ENCODE measurements around the gene KIAA0232. TPM values are rescaled to one million over a fixed set of nuclear protein-coding genes. Genes with fewer than 3 reads are reported as not detected.

The KIAA0232 gene
- polyA plus RNA-seq, 1 donor (not counting 4 experiments of a cell fraction or from before 2014, with no cell fraction given) = 10.0 TPM

- Histone ChIP-seq H3K9me1 (ENCODE audit: control insufficient read depth, extremely low read depth, insufficient read depth, low read length) (peaks cover 3% of the 10 kb centered on the region), H3K4me2 (ENCODE audit: control insufficient read depth, extremely low read depth, insufficient read depth, low read depth, low read length) (no peak overlapping the region), H3K27ac (ENCODE audit: control insufficient read depth, insufficient read depth, low read length) (no peak overlapping the region)
These were observed 16.6 kb downstream of the KIAA0232 start for GRCh38 chr4:6799091-6799490.

GRCh38 chr4:6802025-6802424 is 19.5 kb downstream of the KIAA0232 start:
- TF ChIP-seq CTCF (optimal IDR thresholded peaks at IDR 0.05 in 1 of 3, IDR thresholded peaks at IDR 0.05 in 1 of 3, conservative IDR thresholded peaks at IDR 0.05 in 1 of 3; ENCODE audit: extremely low read depth in 1 of 3, insufficient read depth in 2 of 3, low read length in 3 of 3) = no peak
- TF ChIP-seq EZH2 (IDR thresholded peaks at IDR 0.05; ENCODE audit: low read length) = no peak
- FAIRE-seq = no peak

More at GRCh38 chr4:6799091-6799490, 16.6 kb downstream of the KIAA0232 start:
- H3K9ac ChIP-seq (ENCODE audit: control insufficient read depth, extremely low read depth, insufficient read depth, low read length) = no peak overlapping the region
- H3K27me3 ChIP-seq (ENCODE audit: control insufficient read depth, extremely low read depth, insufficient read depth, low read length) = no peaks in the 10 kb centered on the region
- no peaks in the 10 kb centered on the region for H3K9me3 ChIP-seq (ENCODE audit: control insufficient read depth, low read depth, low read length)
- H2AFZ ChIP-seq (ENCODE audit: control insufficient read depth, low read length) = no peak overlapping the region
- H3K4me1 ChIP-seq (ENCODE audit: control insufficient read depth, extremely low read depth, insufficient read depth, low read length) = peaks cover 4% of the 10 kb centered on the region
- H3K36me3 ChIP-seq (ENCODE audit: control insufficient read depth in 2 of 2, extremely low read depth in 1 of 2, insufficient read depth in 2 of 2, low read length in 2 of 2) = peaks cover 0 to 5% of the 10 kb centered on the region in 2 experiments
- FAIRE-seq (no peak), DNase-seq (ENCODE audit: low read depth, low spot score) (no peak)
- TF ChIP-seq CTCF (optimal IDR thresholded peaks at IDR 0.05 in 1 of 3, IDR thresholded peaks at IDR 0.05 in 1 of 3, conservative IDR thresholded peaks at IDR 0.05 in 1 of 3; ENCODE audit: extremely low read depth in 1 of 3, insufficient read depth in 2 of 3, low read length in 3 of 3) = no peak
- no peak for TF ChIP-seq EZH2 (IDR thresholded peaks at IDR 0.05; ENCODE audit: low read length)
- H3K79me2 ChIP-seq (ENCODE audit: control insufficient read depth, insufficient read depth, low read length) = peaks cover 85% of the 10 kb centered on the region
- H3K4me3 ChIP-seq (ENCODE audit: control insufficient read depth in 2 of 3, extremely low read depth in 1 of 3, insufficient read depth in 2 of 3, low read depth in 1 of 3, low read length in 3 of 3) = no peak overlapping the region
- H4K20me1 ChIP-seq (ENCODE audit: control insufficient read depth, extremely low read depth, insufficient read depth, low read length) = peaks cover 13% of the 10 kb centered on the region
- dilution Hi-C loops (cut with MboI; ENCODE audit: extremely low pct_ligation_motif_present, low sequenced_read_pairs) = no loop called here

More at GRCh38 chr4:6802025-6802424, 19.5 kb downstream of the KIAA0232 start:
- peaks cover 4% of the 10 kb centered on the region for H4K20me1 ChIP-seq (ENCODE audit: control insufficient read depth, extremely low read depth, insufficient read depth, low read length)
- peaks cover 3% of the 10 kb centered on the region for H3K9me1 ChIP-seq (ENCODE audit: control insufficient read depth, extremely low read depth, insufficient read depth, low read length)
- H3K27ac ChIP-seq (ENCODE audit: control insufficient read depth, insufficient read depth, low read length) = no peak overlapping the region
- H3K4me2 ChIP-seq (ENCODE audit: control insufficient read depth, extremely low read depth, insufficient read depth, low read depth, low read length) = no peak overlapping the region
- H3K9me3 ChIP-seq (ENCODE audit: control insufficient read depth, low read depth, low read length) = no peaks in the 10 kb centered on the region
- peaks cover 67% of the 10 kb centered on the region for H3K79me2 ChIP-seq (ENCODE audit: control insufficient read depth, insufficient read depth, low read length)
- DNase-seq (ENCODE audit: low read depth, low spot score) = no peak
- H3K4me3 ChIP-seq (ENCODE audit: control insufficient read depth in 2 of 3, extremely low read depth in 1 of 3, insufficient read depth in 2 of 3, low read depth in 1 of 3, low read length in 3 of 3) = no peak overlapping the region
- H2AFZ ChIP-seq (ENCODE audit: control insufficient read depth, low read length) = no peak overlapping the region
- H3K4me1 ChIP-seq (ENCODE audit: control insufficient read depth, extremely low read depth, insufficient read depth, low read length) = peaks cover 7% of the 10 kb centered on the region
- no peak overlapping the region for H3K9ac ChIP-seq (ENCODE audit: control insufficient read depth, extremely low read depth, insufficient read depth, low read length)
- H3K27me3 ChIP-seq (ENCODE audit: control insufficient read depth, extremely low read depth, insufficient read depth, low read length) = no peaks in the 10 kb centered on the region
- peaks cover 0 to 5% of the 10 kb centered on the region in 2 experiments for H3K36me3 ChIP-seq (ENCODE audit: control insufficient read depth in 2 of 2, extremely low read depth in 1 of 2, insufficient read depth in 2 of 2, low read length in 2 of 2)
- dilution Hi-C loops (cut with MboI; ENCODE audit: extremely low pct_ligation_motif_present, low sequenced_read_pairs) = no loop called here

Measured in keratinocyte (primary cell).